Fibroblast of skin of back (primary cell): Measurements from ENCODE around the gene UVSSA.
"Not testable (repeated sequence)": the region's sequence is repeated elsewhere in the genome, so short reads cannot be mapped to it uniquely, and the experiment has no call there.

Source experiments
- DNase-seq: peaks from one replicate; pipeline ENCODE4 v3.0.0-alpha.2; 2013

UVSSA gene

GRCh38 chr4:1364748-1365147, 17.7 kb downstream of the UVSSA start:
- DNase-seq = no peak

- DNase-seq = no peak
Measured at GRCh38 chr4:1365271-1366178, 18.5 kb downstream of the UVSSA start.

GRCh38 chr4:1366371-1367229, 19.6 kb downstream of the UVSSA start:
- no peak for DNase-seq

- DNase-seq = no peak
Measured at GRCh38 chr4:1367230-1367935, 20.4 kb downstream of the UVSSA start.

GRCh38 chr4:1367936-1368289, 20.9 kb downstream of the UVSSA start:
- DNase-seq = no peak

- no peak for DNase-seq
Measured at GRCh38 chr4:1368421-1369090, 21.5 kb downstream of the UVSSA start.

GRCh38 chr4:1369091-1369450, 22.1 kb downstream of the UVSSA start:
- no peak for DNase-seq

- DNase-seq = no peak
Measured at GRCh38 chr4:1369479-1370079, 22.6 kb downstream of the UVSSA start.

- no peak for DNase-seq
Measured at GRCh38 chr4:1370321-1371124, 23.5 kb downstream of the UVSSA start.

GRCh38 chr4:1371176-1372165, 24.5 kb downstream of the UVSSA start:
- no peak for DNase-seq

GRCh38 chr4:1372576-1372975, 25.6 kb downstream of the UVSSA start:
- not testable (repeated sequence) for DNase-seq

GRCh38 chr4:1373892-1374705, 27.1 kb downstream of the UVSSA start:
- DNase-seq = no peak

GRCh38 chr4:1374706-1375045, 27.7 kb downstream of the UVSSA start:
- DNase-seq = no peak

- no peak for DNase-seq
Measured at GRCh38 chr4:1375051-1375721, 28.2 kb downstream of the UVSSA start.

GRCh38 chr4:1375761-1376322, 28.8 kb downstream of the UVSSA start:
- DNase-seq = no peak

GRCh38 chr4:1376391-1376840, 29.4 kb downstream of the UVSSA start:
- DNase-seq = no peak

- no peak for DNase-seq
Measured at GRCh38 chr4:1376841-1377605, 30.0 kb downstream of the UVSSA start.
